Dedifferentiated amniotic fluid mesenchymal stem cell (primary cell): ENCODE measurements around the gene KRT80.

Experiments used
- DNase-seq: peaks from one replicate; pipeline ENCODE4 v3.0.0-alpha.2; 2016; ENCODE audit errors: extremely low spot score

Gene KRT80

GRCh38 chr12:52155048-52155868 is 36.6 kb downstream of the KRT80 start:
- DNase-seq = no peak

- no peak for DNase-seq
These were observed 38.9 kb downstream of the KRT80 start for GRCh38 chr12:52152905-52153317.

DNA sequence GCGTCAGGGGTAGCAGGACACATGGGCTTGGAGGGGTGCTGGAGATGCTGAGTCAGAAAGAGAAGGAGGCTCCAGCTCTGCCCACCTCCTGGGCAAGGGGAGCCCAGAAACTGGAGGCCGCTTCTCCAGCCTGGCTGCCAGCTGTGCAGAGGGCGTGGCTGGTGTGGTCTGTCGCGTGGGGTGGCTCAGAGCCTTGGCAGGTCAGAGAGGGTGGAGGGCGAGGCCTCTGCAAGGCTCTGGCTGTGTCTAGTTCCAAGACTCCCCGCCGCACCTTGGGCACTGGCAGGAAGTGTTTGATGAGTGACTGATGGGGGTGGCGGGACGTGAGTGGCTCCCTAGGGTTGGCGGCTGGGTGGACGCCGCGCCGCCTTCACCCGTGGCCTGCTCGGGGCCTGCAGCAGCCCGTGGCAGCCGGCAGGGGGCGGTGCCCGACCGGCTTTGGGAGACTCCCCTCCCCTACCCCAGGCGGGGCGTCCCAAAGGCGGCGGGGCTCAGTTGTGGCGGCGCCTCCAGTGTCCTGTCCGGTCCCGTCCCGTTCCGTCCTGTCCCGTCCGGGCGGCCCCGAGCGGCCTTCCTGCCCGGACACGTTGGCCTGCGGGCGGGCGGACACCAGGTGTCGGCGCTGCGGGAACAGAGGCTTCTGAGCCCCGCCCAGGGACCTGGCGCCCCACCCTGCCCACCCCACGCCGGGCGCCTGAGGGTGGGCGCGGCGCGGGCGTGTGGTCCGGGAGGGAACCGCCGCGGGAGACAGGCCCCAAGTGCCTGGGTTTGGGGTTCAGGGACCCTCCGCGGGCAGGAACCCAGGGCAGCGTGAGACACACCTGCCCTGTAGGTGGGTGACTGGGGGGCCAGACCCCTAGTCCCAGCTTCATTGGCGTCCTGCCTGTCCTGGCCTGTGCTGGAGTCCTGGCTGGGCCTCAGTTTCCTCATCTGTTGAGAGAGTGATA is 39.7 kb downstream of the KRT80 start:
- DNase-seq = no peak

DNA sequence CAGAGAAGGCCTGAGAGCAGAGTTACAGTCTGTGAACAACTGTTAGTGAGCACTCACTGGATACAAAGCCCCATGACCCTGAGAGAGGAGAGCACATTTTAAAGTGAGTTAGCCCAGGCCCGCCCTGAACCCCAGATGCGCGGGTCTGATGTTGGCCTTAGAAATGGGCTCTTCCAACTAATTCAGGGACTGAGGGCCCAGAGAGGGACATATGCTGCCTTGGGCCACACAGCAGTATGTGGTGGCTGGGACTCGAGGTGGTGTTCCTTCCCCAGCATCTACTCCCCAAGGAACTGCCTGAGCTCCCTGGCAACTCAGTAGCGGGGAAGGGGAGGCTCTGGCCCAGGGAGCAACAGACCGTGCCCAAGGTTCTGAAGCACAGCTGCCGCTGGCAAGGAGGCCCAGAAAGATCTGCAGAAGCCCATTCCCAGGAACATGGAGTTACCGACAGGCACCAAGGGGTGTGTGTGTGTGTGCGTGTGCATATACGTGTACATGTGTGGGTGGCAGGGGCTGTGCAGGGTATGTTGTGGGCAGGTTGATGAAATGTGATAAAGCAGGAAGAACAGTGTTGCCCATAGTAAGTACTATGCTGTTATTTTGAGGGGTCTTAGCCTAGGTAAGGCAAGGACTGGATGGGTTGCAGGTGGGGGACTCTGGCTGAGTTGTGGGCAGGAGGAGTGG is 40.5 kb downstream of the KRT80 start:
- DNase-seq = no peak

GRCh38 chr12:52149651-52150241 is 42.1 kb downstream of the KRT80 start:
- no peak for DNase-seq

DNA sequence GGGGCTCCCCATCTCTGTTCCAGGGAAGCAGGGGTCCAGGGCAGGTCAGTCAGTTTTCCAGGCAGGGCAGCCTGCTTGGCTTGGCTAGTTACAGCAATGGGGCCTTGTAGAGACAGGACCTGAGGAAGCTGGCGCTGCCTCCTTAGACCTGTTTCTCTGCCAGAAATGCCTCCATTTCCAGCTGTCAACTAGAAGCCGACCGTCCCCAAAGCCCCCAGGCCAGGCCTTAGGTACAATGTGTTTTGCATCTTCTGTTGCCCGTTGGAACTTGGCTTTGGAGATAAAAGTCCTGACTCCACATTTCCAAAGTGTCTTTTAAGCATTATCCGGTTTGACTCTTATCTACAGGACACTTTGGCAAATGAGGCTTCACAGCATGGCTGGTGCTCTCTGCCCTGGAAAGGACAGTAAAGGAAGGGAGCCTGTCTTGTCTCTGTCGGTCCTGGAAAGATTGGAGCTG is 42.6 kb downstream of the KRT80 start:
- DNase-seq = no peak

DNA sequence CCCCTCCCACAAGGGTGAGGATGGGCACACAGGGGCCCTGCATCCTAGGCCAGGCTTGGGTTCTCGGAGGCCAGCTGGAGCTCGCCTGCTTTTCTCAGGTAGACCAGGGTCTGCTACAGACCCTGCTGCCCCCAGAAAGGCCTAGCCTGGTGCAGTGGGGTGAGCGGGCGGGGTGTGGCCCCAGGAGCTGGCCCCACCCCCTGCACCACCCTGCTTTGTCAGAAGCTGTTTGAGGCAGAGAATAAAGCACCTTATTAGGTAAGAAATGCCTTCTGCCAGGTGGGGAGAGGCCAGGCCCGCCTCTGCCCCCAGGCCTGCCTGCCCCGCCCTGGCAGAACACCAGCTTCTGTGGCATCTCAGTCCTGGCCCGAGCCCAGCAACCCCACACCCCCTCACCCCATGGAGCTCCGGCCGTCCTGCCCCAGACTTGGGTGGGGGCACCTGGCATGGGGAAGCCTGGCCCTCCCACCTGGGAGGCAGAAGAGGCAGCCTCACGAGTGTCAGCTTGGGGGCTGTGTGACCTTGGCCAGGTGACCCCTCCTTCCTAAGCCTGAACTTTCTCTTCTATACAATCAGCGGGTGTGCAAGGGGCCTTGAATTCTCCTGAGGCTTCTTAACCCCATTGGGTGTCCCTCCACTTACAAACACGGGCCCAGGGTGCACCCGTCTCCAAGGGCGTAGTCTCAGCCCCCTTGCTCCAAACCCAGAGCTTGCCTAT is 43.2 kb downstream of the KRT80 start:
- DNase-seq = no peak

GRCh38 chr12:52147964-52148463 is 43.8 kb downstream of the KRT80 start:
- no peak for DNase-seq

DNA sequence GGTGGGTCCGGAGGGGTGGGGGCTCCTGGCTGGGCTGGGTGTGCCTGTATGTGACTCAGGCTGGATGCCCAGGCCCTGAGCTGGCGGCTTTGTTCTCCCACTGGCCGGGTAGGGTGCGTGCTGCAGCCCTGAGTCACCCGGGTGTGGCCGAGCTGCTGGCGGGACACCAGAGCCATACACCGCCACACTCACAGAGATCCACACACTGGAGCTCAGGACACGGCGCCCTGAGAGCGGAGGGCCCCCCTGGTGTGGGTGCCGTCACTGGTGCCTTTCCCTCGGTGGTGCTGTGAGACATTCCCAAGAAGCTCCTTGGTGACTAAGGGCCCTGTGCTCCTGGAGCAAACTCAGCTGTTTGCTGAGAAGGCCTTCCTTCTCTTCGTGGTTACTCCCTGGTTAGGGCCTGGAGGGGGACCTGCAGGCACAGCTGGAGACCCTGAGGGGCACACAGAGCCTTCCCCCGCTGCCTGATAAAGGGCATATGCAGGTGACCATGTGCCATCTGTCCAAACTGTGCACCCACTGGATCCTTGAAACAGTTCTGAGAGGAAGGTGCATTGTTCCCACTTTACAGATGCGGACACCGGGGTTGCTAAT is 44.3 kb downstream of the KRT80 start:
- DNase-seq = peak; percentile 97

GRCh38 chr12:52146822-52147366 is 44.9 kb downstream of the KRT80 start:
- no peak for DNase-seq

GRCh38 chr12:52146089-52146821 is 45.6 kb downstream of the KRT80 start:
- DNase-seq = no peak

DNA sequence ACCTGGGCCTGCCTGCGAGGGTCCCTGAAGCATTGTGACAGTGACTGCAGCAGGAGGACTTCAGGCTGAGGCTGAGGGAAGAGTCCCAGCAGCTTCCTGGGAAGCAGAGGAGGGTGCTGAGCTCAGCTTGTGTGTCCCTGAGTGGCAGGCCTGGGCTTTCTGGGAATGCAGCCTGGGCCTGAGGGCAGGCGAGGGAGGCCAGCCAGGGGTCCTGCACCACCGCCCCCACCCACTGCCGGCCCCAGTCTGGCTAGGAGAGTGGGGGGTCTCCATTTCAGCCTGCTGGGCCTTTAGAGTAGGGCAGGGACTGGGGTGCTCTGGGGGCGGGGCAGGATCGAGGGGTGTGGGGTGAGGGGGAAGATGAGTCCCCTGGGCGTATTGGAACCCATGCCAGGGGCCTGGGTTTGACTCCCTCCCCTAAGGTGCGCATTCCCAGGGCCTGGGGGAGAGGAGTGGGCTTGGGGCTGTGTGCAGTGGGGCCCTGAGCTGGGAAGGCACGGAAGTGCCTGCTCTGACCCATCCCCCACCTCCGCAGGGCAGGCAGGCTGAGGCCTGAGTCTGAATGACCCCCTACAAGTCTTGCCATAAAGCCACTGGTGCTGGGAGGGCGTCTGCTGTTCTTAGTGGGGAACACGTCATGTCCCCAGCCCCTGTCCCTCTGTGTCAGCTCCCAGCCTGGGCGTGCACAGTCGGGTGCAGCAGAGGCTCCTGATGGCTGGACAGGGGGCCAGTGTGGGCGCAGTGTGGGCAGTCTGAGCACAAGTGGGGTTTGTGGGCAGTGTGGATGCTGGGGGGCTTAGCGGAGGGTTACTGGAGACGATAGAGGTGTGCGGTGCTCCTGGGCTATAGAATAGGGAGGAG is 46.4 kb downstream of the KRT80 start:
- no peak for DNase-seq

DNA sequence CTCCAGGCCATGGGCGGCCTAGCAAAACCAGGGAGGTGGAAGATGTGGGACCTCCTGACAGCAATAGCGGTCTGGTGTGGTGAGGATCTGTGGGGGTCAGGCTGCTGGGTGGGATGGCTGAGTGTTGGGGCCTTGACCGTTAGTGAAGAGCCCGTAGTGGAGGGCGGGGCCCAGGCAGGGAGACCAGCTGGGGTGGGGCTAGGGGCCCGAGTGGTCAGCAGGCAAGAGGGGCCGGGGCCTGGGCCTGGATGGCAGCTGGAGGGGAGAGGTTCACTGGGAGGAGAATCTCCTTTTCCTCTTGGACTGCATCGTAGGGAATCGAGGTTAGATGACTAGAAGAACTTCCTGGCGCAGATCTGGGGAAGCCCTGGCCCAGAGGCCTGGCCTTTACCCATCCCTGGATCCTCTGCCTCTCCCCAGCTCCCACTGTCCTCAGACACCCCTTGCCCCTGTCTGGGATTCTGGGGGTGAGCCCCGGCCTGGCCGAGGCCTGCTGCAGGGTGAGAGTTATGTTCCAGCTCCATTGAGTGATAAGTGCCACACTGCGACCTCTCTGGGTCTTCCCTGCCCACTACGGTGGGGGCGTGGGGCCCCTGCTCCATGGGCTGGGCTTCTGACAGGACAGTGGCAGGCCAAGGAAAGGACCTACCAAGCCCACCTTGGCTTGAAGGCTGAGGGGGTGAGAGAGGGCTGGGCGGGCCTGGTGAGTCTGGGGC is 47.1 kb downstream of the KRT80 start:
- no peak for DNase-seq

GRCh38 chr12:52142431-52142830 is 49.4 kb downstream of the KRT80 start:
- DNase-seq = no peak

- DNase-seq = no peak
These were observed 49.9 kb downstream of the KRT80 start for GRCh38 chr12:52141875-52142274.

GRCh38 chr12:52141306-52141705 is 50.5 kb downstream of the KRT80 start:
- no peak for DNase-seq

GRCh38 chr12:52139579-52140062 is 52.2 kb downstream of the KRT80 start:
- DNase-seq = peak; percentile 22

DNA sequence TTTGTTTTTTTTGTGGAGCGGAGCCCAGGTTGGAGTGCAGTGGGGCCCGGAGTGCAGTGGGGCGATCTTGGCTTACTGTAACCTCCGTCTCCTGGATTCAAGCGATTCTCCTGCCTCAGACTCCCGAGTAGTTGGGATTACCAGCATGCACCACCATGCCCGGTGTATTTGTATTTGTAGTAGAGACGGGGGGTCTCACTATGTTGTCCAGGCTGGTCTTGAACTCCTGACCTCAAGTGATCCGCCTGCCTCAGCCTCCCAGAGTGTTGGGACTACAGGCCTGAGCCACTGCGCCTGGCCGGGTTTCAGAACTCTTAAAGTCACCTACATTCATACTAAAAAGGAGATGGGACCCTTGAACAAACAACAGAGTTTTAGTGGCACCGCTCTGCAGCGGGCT is 52.7 kb downstream of the KRT80 start:
- no peak for DNase-seq
